Gastroesophageal sphincter (tissue), 3 donors: Measurements from ENCODE around the gene PCDHA2.

Experiments used
- CTCF ChIP-seq, 4 experiments: fragments of 200-600 bp in 2 of 4; fragments of 450-650 bp in 2 of 4; sonication (generic) in 1 of 4; IDR thresholded peaks; one replicate each; pipeline ENCODE4 v1.5.1; 2017 to 2019; ENCODE audit warnings: antibody characterized with exemption in 4 of 4, mild to moderate bottlenecking in 2 of 4, moderate library complexity in 2 of 4
- POLR2A ChIP-seq, 2 donors: fragments of 450-650 bp; IDR thresholded peaks; one replicate each; pipeline ENCODE4 v1.6.1; 2017; ENCODE audit warnings: antibody characterized with exemption in 2 of 2, mild to moderate bottlenecking in 2 of 2, moderate library complexity in 1 of 2
- POLR2AphosphoS5 ChIP-seq: sonication (generic); formaldehyde crosslinking; IDR thresholded peaks from one replicate; pipeline ENCODE4 v1.6.1; 2017; ENCODE audit warnings: antibody characterized with exemption

GRCh38 chr5:140833993-140834392 lies 39.3 kb downstream of the PCDHA2 start, which contains the start of gene PCDHA7:
- TF ChIP-seq CTCF (IDR thresholded peaks at IDR 0.05) = no peak
- no peak for TF ChIP-seq POLR2A (IDR thresholded peaks at IDR 0.05)
- no peak for TF ChIP-seq POLR2AphosphoS5
